Measurements from ENCODE around the gene EXOC6B.

DNA sequence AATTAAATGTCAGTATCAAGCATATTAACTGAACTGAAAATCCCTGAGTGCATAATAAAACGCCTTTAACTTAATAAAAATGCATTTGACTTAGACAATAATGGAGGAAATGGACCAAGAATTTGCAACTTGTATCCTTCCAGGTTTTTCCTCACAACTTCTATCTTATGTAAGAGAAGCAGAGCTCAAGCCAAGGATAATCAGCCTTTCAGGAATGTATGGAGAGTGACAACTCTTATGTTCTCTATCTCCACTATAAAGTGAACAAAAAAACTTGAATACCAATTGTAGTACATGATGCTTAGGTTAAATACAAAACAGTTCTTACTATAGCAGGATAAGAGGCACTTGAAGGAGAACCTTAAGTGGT is 613.4 kb downstream of the EXOC6B start:
- TF ChIP-seq, protein P1, sequence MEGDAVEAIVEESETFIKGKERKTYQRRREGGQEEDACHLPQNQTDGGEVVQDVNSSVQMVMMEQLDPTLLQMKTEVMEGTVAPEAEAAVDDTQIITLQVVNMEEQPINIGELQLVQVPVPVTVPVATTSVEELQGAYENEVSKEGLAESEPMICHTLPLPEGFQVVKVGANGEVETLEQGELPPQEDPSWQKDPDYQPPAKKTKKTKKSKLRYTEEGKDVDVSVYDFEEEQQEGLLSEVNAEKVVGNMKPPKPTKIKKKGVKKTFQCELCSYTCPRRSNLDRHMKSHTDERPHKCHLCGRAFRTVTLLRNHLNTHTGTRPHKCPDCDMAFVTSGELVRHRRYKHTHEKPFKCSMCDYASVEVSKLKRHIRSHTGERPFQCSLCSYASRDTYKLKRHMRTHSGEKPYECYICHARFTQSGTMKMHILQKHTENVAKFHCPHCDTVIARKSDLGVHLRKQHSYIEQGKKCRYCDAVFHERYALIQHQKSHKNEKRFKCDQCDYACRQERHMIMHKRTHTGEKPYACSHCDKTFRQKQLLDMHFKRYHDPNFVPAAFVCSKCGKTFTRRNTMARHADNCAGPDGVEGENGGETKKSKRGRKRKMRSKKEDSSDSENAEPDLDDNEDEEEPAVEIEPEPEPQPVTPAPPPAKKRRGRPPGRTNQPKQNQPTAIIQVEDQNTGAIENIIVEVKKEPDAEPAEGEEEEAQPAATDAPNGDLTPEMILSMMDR (IDR thresholded peaks at IDR 0.05): no peak
- no peak for TF ChIP-seq POLR2A (IDR thresholded peaks at IDR 0.05)

All from esophagus squamous epithelium (tissue), 4 donors.